H1 (cell line): ENCODE data around the gene NXPH4.

Experiments used
- BACH1 ChIP-seq: IDR thresholded peaks from 2 replicates; pipeline ENCODE4 v1.6.1; 2012; ENCODE audit warnings: low read length, improper control_type of control experiment
- CEBPB ChIP-seq: IDR thresholded peaks from 2 replicates; pipeline ENCODE4 v1.6.1; 2012; ENCODE audit warnings: low read depth, low read length
- CHD2 ChIP-seq: IDR thresholded peaks from 2 replicates; pipeline ENCODE4 v1.6.1; 2012; ENCODE audit warnings: low read length, improper control_type of control experiment
- CREB1 ChIP-seq: IDR thresholded peaks from 2 replicates; pipeline ENCODE4 v1.6.1; 2012; ENCODE audit warnings: inconsistent platforms
- NRF1 ChIP-seq: IDR thresholded peaks from 2 replicates; pipeline ENCODE4 v1.6.1; 2011; ENCODE audit warnings: mild to moderate bottlenecking, low read depth, low read length, improper control_type of control experiment
- PHF8 ChIP-seq: fragments of 200-600 bp; sonication (generic); conservative IDR thresholded peaks from 2 replicates; pipeline ENCODE4 v1.7.1; 2012; ENCODE audit warnings: low read depth, mild to moderate bottlenecking, inconsistent platforms, low read length, moderate library complexity
- POLR2AphosphoS5 ChIP-seq: IDR thresholded peaks from 2 replicates; pipeline ENCODE4 v1.6.1; 2011; ENCODE audit warnings: low read depth, low read length
- RNF2 ChIP-seq: fragments of 200-900, 300-1000 bp; sonication (generic); IDR thresholded peaks from 2 replicates; pipeline ENCODE4 v1.7.1; 2016; ENCODE audit warnings: borderline replicate concordance, low read depth, mild to moderate bottlenecking, antibody characterized with exemption, low read length; ENCODE audit not compliant: poor library complexity, severe bottlenecking; ENCODE audit errors: missing control alignments
- SP1 ChIP-seq: IDR thresholded peaks from 2 replicates; pipeline ENCODE4 v1.6.1; 2011; ENCODE audit warnings: low read depth, low read length
- TF ChIP-seq, protein P1 (sequence below), 3 experiments: IDR thresholded peaks; 1 replicate in 2 of 3; 2 replicates in 1 of 3; pipeline versions ENCODE4 v1.5.1 to v1.6.1; 2011; ENCODE audit warnings: low read length in 3 of 3, mild to moderate bottlenecking in 3 of 3, inconsistent platforms in 2 of 3, low read depth in 1 of 3, moderate library complexity in 1 of 3; ENCODE audit not compliant: insufficient read depth in 1 of 3; ENCODE audit errors: control extremely low read depth in 1 of 3
- TF ChIP-seq, protein P2 (sequence below): IDR thresholded peaks from 2 replicates; pipeline ENCODE4 v1.6.1; 2012; ENCODE audit warnings: inconsistent platforms
- TF ChIP-seq, protein P3 (sequence below): IDR thresholded peaks from 2 replicates; pipeline ENCODE4 v1.6.1; 2012; ENCODE audit warnings: inconsistent platforms

DNA sequence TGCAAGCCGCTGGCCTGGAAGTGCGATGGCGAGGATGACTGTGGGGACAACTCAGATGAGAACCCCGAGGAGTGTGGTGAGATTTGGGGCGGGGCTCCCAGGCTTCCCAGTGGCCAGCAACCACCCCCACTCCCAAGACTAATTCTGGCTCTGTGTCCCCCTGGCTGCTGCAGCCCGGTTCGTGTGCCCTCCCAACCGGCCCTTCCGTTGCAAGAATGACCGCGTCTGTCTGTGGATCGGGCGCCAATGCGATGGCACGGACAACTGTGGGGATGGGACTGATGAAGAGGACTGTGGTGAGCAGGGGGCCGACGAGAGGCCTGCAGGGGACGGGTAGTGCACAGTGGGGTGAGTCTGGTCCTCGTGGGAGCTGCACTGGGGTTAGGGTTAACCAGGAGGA lies 12.1 kb upstream of the NXPH4 start:
- TF ChIP-seq PHF8 (no peak), SP1 (no peak), RNF2 (no peak), BACH1 (no peak), CEBPB (no peak), NRF1 (no peak), CHD2 (no peak), POLR2AphosphoS5 (no peak), CREB1 (no peak)
- TF ChIP-seq, protein P1, sequence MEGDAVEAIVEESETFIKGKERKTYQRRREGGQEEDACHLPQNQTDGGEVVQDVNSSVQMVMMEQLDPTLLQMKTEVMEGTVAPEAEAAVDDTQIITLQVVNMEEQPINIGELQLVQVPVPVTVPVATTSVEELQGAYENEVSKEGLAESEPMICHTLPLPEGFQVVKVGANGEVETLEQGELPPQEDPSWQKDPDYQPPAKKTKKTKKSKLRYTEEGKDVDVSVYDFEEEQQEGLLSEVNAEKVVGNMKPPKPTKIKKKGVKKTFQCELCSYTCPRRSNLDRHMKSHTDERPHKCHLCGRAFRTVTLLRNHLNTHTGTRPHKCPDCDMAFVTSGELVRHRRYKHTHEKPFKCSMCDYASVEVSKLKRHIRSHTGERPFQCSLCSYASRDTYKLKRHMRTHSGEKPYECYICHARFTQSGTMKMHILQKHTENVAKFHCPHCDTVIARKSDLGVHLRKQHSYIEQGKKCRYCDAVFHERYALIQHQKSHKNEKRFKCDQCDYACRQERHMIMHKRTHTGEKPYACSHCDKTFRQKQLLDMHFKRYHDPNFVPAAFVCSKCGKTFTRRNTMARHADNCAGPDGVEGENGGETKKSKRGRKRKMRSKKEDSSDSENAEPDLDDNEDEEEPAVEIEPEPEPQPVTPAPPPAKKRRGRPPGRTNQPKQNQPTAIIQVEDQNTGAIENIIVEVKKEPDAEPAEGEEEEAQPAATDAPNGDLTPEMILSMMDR (IDR thresholded peaks at IDR 0.05; ENCODE audit: control extremely low read depth in 1 of 3, insufficient read depth in 1 of 3, low read depth in 1 of 3, low read length in 3 of 3) = no peak
- TF ChIP-seq, protein P2, sequence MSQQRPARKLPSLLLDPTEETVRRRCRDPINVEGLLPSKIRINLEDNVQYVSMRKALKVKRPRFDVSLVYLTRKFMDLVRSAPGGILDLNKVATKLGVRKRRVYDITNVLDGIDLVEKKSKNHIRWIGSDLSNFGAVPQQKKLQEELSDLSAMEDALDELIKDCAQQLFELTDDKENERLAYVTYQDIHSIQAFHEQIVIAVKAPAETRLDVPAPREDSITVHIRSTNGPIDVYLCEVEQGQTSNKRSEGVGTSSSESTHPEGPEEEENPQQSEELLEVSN = no peak
- TF ChIP-seq, protein P3, sequence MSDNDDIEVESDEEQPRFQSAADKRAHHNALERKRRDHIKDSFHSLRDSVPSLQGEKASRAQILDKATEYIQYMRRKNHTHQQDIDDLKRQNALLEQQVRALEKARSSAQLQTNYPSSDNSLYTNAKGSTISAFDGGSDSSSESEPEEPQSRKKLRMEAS = no peak
